Duodenal mucosa (tissue), 2 donors: ENCODE measurements around the gene VPS8.

Source experiments
- H3K27ac ChIP-seq: one replicate; pipeline ENCODE4 v1.7.0; 2013; ENCODE audit warnings: low read depth, low read length
- H3K27me3 ChIP-seq, 2 donors: one replicate each; pipeline ENCODE4 v1.7.0; 2013; ENCODE audit warnings: low read length in 2 of 2, control low read depth in 1 of 2; ENCODE audit not compliant: insufficient read depth in 2 of 2, control insufficient read depth in 1 of 2
- H3K36me3 ChIP-seq, 2 donors: one replicate each; pipeline ENCODE4 v1.7.0; 2013; ENCODE audit warnings: low read length in 2 of 2, control low read depth in 1 of 2; ENCODE audit not compliant: insufficient read depth in 2 of 2, control insufficient read depth in 1 of 2
- H3K4me1 ChIP-seq, 2 donors: one replicate each; pipeline ENCODE4 v1.7.0; 2013; ENCODE audit warnings: low read length in 2 of 2, control low read depth in 1 of 2; ENCODE audit not compliant: insufficient read depth in 2 of 2, control insufficient read depth in 1 of 2
- H3K4me3 ChIP-seq, 2 donors: one replicate each; pipeline ENCODE4 v1.7.0; 2013; ENCODE audit warnings: low read length in 2 of 2, low read depth in 1 of 2
- H3K9ac ChIP-seq, 2 donors: one replicate each; pipeline ENCODE4 v1.7.0; 2013; ENCODE audit warnings: low read length in 2 of 2, low read depth in 1 of 2
- H3K9me3 ChIP-seq, 2 donors: one replicate each; pipeline ENCODE4 v1.7.0; 2013; ENCODE audit warnings: low read length in 2 of 2, control low read depth in 1 of 2; ENCODE audit not compliant: control insufficient read depth in 1 of 2

The VPS8 gene

DNA sequence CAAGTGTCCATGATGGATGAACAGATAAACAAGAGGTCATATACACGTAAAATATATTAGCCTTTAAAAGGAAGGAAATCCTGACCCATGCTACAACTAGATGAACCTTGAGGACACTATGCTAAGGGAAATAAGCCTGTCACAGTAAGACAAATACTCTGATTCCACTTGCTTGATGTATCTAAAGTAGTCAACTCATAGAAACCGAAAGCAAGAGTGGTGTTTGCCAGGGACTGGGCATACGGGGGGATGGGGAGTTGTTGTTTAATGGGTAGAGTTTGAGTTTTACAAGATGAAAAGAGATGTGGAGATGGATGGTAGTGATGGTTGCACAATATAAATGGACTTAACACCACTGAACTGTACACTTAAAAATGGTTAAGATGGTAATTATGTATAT, 275.5 kb downstream of the VPS8 start:
- Histone ChIP-seq H3K9ac (no peak overlapping the region), H3K4me3 (no peak overlapping the region), H3K27ac (no peak overlapping the region), H3K27me3 (no peaks in the 10 kb centered on the region), H3K4me1 (no peaks in the 10 kb centered on the region), H3K9me3 (no peaks in the 10 kb centered on the region), H3K36me3 (peaks cover 2 to 9% of the 10 kb centered on the region in 2 donors)

DNA sequence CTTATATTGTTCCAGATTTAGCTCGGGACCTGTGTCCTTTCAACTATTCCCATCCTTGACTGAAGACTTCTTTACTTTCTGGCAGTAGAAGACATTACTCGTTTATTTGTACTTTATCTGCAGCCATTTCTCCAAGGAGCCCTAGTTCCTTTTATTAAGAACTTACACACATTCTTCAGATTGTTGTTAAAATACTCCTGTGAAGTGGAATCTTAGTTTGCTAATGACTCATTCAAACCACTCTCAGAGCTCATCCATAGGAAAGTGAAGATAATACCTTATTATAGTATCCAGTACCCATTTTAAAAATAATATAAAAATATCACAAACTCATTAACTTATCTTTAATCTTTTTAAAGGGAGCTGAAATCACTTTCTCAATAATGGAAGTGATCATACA, 277.4 kb downstream of the VPS8 start:
- Histone ChIP-seq H3K9me3 (no peaks in the 10 kb centered on the region), H3K27ac (no peak overlapping the region), H3K9ac (no peak overlapping the region), H3K27me3 (no peaks in the 10 kb centered on the region), H3K36me3 (no peaks in the 10 kb centered on the region), H3K4me3 (no peak overlapping the region), H3K4me1 (no peaks in the 10 kb centered on the region)

- H3K9ac ChIP-seq, result no peak overlapping the region
Observed at GRCh38 chr3:185089751-185090150, 277.8 kb downstream of the VPS8 start.

GRCh38 chr3:185090811-185091210, 278.8 kb downstream of the VPS8 start:
- Histone ChIP-seq H3K4me3 (no peak overlapping the region), H3K27ac (no peak overlapping the region), H3K9me3 (no peaks in the 10 kb centered on the region), H3K4me1 (no peaks in the 10 kb centered on the region), H3K36me3 (no peaks in the 10 kb centered on the region), H3K27me3 (no peaks in the 10 kb centered on the region), H3K9ac (no peak overlapping the region)

More at GRCh38 chr3:185089751-185090150, 277.8 kb downstream of the VPS8 start:
- H3K4me3 ChIP-seq, result no peak overlapping the region
- no peaks in the 10 kb centered on the region for H3K27me3 ChIP-seq
- H3K36me3 ChIP-seq, result no peaks in the 10 kb centered on the region
- no peaks in the 10 kb centered on the region for H3K9me3 ChIP-seq
- no peak overlapping the region for H3K27ac ChIP-seq
- H3K4me1 ChIP-seq, result no peaks in the 10 kb centered on the region

DNA sequence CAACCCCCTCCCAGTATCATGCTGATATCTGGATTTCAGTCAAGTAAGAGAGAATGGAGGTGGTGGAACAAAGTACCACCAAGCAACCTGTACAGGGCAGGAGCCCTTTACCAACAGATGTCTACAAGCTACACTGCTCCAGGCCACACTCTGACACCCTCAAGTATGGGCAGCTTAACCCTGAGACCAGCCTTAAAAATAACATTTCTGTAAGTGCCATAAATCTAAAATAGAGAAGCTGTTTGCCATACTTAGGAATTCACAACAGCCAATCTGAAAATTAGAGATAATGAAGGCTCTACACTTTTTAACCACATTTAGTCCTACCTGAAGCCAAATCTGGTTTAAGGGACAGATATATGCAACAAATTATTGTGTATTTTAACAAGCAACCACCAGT, 281.1 kb downstream of the VPS8 start:
- Histone ChIP-seq H3K9ac (no peak overlapping the region), H3K27me3 (no peaks in the 10 kb centered on the region), H3K4me1 (no peaks in the 10 kb centered on the region), H3K27ac (no peak overlapping the region), H3K36me3 (no peaks in the 10 kb centered on the region), H3K4me3 (no peak overlapping the region), H3K9me3 (no peaks in the 10 kb centered on the region)

- H3K4me3 ChIP-seq, result no peak overlapping the region
- H3K9ac ChIP-seq, result no peak overlapping the region
- no peaks in the 10 kb centered on the region for H3K27me3 ChIP-seq
- H3K4me1 ChIP-seq, result no peaks in the 10 kb centered on the region
- no peak overlapping the region for H3K27ac ChIP-seq
- no peaks in the 10 kb centered on the region for H3K36me3 ChIP-seq
- H3K9me3 ChIP-seq, result no peaks in the 10 kb centered on the region
Observed at GRCh38 chr3:185094697-185095096, 282.7 kb downstream of the VPS8 start.
